Hepatocyte (in vitro differentiated cells): ENCODE measurements around the gene EWSR1. TPM values are rescaled to one million over a fixed set of nuclear protein-coding genes. Genes with fewer than 3 reads are reported as not detected.
"Not testable (repeated sequence)": the region's sequence is repeated elsewhere in the genome, so short reads cannot be mapped to it uniquely, and the experiment has no call there.

Experiments used
- DNase-seq: peaks from one replicate; pipeline ENCODE4 v3.0.0-alpha.2; 2016; ENCODE audit warnings: low spot score
- H2AFZ ChIP-seq: fragments of 200-600 bp; sonication (generic); 2 replicates; pipeline ENCODE4 v1.6.0; 2016; ENCODE audit warnings: antibody characterized with exemption, mild to moderate bottlenecking
- H3K27ac ChIP-seq: fragments of 200-600 bp; sonication (generic); 2 replicates; pipeline ENCODE4 v1.5.1; 2016; ENCODE audit warnings: mild to moderate bottlenecking
- H3K27me3 ChIP-seq: fragments of 200-600 bp; sonication (generic); 2 replicates; pipeline ENCODE4 v1.6.1; 2016
- H3K36me3 ChIP-seq: fragments of 200-600 bp; sonication (generic); replicated peaks from 2 replicates; pipeline ENCODE4 v1.5.1; 2016; ENCODE audit warnings: low read depth; ENCODE audit not compliant: insufficient read depth
- H3K4me1 ChIP-seq: fragments of 200-600 bp; sonication (generic); 2 replicates; pipeline ENCODE4 v1.5.1; 2016; ENCODE audit warnings: mild to moderate bottlenecking, moderate library complexity; ENCODE audit not compliant: insufficient read depth
- H3K4me2 ChIP-seq: fragments of 200-600 bp; sonication (generic); 2 replicates; pipeline ENCODE4 v1.6.0; 2016
- H3K4me3 ChIP-seq: fragments of 200-600 bp; sonication (generic); 2 replicates; pipeline ENCODE4 v1.5.1; 2016; ENCODE audit warnings: mild to moderate bottlenecking
- H3K79me2 ChIP-seq: fragments of 200-600 bp; sonication (generic); 2 replicates; pipeline ENCODE4 v1.6.0; 2017; ENCODE audit warnings: mild to moderate bottlenecking
- H3K9me2 ChIP-seq: fragments of 200-600 bp; sonication (generic); replicated peaks from 2 replicates; pipeline ENCODE4 v1.6.0; 2017; ENCODE audit warnings: mild to moderate bottlenecking; ENCODE audit not compliant: insufficient read depth
- H3K9me3 ChIP-seq: fragments of 200-600 bp; sonication (generic); 2 replicates; pipeline ENCODE4 v1.5.1; 2016; ENCODE audit warnings: low read depth, mild to moderate bottlenecking
- H4K20me1 ChIP-seq: fragments of 200-600 bp; sonication (generic); 2 replicates; pipeline ENCODE4 v1.6.0; 2016; ENCODE audit warnings: mild to moderate bottlenecking; ENCODE audit not compliant: insufficient read depth, poor library complexity, severe bottlenecking
- CTCF ChIP-seq: fragments of 200-600 bp; sonication (generic); IDR thresholded peaks from 2 replicates; pipeline ENCODE4 v1.5.1; 2016; ENCODE audit warnings: antibody characterized with exemption, mild to moderate bottlenecking; ENCODE audit not compliant: poor library complexity
- EZH2 ChIP-seq: fragments of 200-600 bp; sonication (generic); IDR thresholded peaks from 2 replicates; pipeline ENCODE4 v1.6.1; 2016; ENCODE audit warnings: antibody characterized with exemption, mild to moderate bottlenecking, borderline replicate concordance
- EZH2phosphoT487 ChIP-seq: fragments of 200-600 bp; sonication (generic); IDR thresholded peaks from one replicate; pipeline ENCODE4 v1.6.1; 2018; ENCODE audit warnings: antibody characterized with exemption, mild to moderate bottlenecking, low read depth, moderate library complexity; ENCODE audit not compliant: unreplicated experiment, severe bottlenecking
- WGBS: methylation state at CpG from one replicate; pipeline ENCODE4 v1.1.6; 2016; ENCODE audit warnings: low lambda C conversion rate; ENCODE audit errors: missing lambda C conversion rate; 5-methylcytosine and 5-hydroxymethylcytosine counted together
- polyA plus RNA-seq: library from polyadenylated mRNA; unstranded; fragments of >200 nt; fragmentation: Nextera tagmentation; extraction: Ambion mirVana; gene quantifications from 2 replicates; pipeline ENCODE4 v1.2.1, GENCODE V29; 2016
- total RNA-seq: library from RNA; depleted of rRNA; stranded (reverse); fragments of >200 nt; gene quantifications from 2 replicates; pipeline ENCODE4 v1.2.3, GENCODE V29; 2014

Gene EWSR1
- total RNA-seq = 161 TPM in 2 replicates
- polyA plus RNA-seq = 269 and 315 TPM in 2 replicates

DNA sequence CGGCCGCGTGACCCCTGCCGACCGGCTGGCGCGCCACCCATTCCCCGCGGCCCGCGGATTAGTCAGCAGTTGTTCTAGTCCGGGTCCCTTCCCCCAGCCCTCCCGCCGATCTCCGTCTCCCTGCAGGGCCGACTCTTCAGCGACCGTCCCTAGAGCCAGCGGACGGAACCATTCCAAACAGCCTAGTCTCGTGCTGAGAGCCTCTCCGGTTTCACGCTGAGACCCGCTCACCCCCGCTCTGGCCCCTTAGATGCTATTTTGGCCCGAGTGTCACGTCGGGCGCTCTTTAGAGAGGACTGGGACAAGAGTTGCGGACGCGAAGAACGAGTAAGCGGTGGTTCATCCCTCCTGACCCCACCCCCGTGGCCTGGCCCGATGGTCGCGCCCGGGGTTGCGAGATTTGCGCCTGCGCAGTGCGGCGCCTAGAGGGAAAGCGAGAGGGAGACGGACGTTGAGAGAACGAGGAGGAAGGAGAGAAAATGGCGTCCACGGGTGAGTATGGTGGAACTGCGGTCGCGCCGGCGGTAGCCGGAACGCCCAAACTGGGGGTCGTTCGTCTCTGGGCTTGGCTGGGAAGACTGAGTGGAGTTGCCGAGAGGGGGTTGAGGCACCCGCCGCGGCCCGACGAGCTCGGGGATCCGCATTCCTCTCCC, at the start of gene EWSR1, which contains the start of gene RHBDD3:
Gene EWSR1, plus strand, starts transcription at position 411 of the 653 bp plus-strand sequence. Its CDS starts 69 bp downstream, at position 480.
Gene RHBDD3, minus strand, starts transcription at position 124 of the 653 bp plus-strand sequence. CDS start 2,355 bp downstream, outside the sequence.
- H4K20me1 ChIP-seq = peaks cover 45% of the 10 kb centered on the region
- peaks cover 66% of the 10 kb centered on the region for H3K79me2 ChIP-seq
- 1% methylated on average over 47 of the region's 67 CpGs for WGBS
- H3K4me2 ChIP-seq = peak within 1 kb of the TSS; percentile 94
- H3K9me2 ChIP-seq = no peaks in the 10 kb centered on the region
- no peaks in the 10 kb centered on the region for H3K9me3 ChIP-seq
- DNase-seq = peak; percentile 97
- H3K4me1 ChIP-seq = peaks cover 32% of the 10 kb centered on the region
- peak within 1 kb of the TSS; percentile 97 for H3K27ac ChIP-seq
- no peaks in the 10 kb centered on the region for H3K27me3 ChIP-seq
- peak within 1 kb of the TSS; percentile 79 for H2AFZ ChIP-seq
- TF ChIP-seq EZH2 (no peak), CTCF (no peak), EZH2phosphoT487 (no peak)
- H3K36me3 ChIP-seq = no peaks in the 10 kb centered on the region
- peak within 1 kb of the TSS; percentile 39 for H3K4me3 ChIP-seq

DNA sequence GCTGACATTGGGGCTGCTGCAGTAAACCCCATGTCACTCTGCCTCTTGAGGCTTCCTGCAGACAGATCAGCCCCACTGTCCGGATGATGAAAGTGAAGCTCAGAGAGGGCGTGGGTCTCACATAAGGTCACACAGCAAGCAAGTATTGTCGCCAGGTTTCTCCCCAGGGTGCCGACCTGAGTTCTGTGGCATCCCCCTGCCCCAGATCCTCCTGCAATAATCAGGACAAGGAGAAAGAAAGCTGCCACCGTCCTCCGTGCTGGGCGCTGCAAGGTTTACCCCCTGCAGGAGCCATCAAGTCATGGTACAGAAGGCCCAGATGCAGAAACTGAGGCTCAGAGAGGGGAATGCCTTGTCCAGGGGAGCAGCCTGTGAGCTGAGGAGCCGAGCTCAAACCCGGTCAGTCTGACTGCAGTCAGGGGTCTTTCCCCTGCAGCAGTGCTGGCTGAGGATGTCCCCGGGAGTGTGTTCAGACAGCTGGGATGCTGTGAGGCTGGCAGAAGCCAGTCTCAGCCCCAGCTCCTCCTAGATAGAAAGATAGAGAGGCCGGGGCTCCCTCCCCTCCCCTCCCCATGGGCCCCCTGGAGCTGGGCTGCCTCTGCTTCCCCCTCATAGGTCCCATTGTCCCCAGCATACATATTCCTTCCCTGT, 49.2 kb upstream of the EWSR1 start:
- H3K36me3 ChIP-seq = no peaks in the 10 kb centered on the region
- no peak overlapping the region for H3K4me2 ChIP-seq
- no peak overlapping the region for H2AFZ ChIP-seq
- no peak overlapping the region for H3K27ac ChIP-seq
- no peaks in the 10 kb centered on the region for H3K79me2 ChIP-seq
- H4K20me1 ChIP-seq = no peaks in the 10 kb centered on the region
- H3K9me2 ChIP-seq = no peaks in the 10 kb centered on the region
- TF ChIP-seq EZH2phosphoT487 (no peak), EZH2 (no peak), CTCF (no peak)
- no peak for DNase-seq
- 89% methylated on average over 10 of the region's 11 CpGs for WGBS
- H3K27me3 ChIP-seq = no peaks in the 10 kb centered on the region
- H3K4me3 ChIP-seq = no peak overlapping the region
- H3K4me1 ChIP-seq = peaks cover 10% of the 10 kb centered on the region
- H3K9me3 ChIP-seq = no peaks in the 10 kb centered on the region

DNA sequence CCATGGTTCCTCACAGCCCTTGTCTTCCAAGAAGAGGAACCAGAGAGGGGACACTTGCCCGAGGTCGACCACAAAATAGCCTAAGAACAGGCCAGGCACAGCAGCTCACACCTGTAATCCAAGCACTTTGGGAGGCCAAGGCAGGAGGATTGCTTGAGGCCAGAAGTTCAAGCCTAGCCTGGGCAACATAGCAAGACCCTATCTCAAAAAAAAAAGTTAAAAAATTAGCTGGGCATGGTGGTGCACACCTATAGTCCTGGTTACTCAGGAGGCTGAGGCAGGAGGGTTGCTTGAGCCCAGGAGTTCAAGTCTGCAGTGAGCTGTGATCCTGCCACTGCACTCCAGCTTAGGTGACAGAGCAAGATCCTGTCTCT, 48.7 kb upstream of the EWSR1 start:
- not testable (repeated sequence) for H3K27ac ChIP-seq, H3K4me3 ChIP-seq, H3K4me1 ChIP-seq, H3K9me2 ChIP-seq, H3K27me3 ChIP-seq, H3K36me3 ChIP-seq, H3K4me2 ChIP-seq, H3K9me3 ChIP-seq, DNase-seq, H4K20me1 ChIP-seq, H2AFZ ChIP-seq, H3K79me2 ChIP-seq
- 89% methylated on average over 2 of the region's 2 CpGs for WGBS

- H3K4me1 ChIP-seq = peaks cover 10% of the 10 kb centered on the region
- no peaks in the 10 kb centered on the region for H3K9me2 ChIP-seq
- H3K4me3 ChIP-seq = no peak overlapping the region
- DNase-seq = peak; percentile 5
- H3K4me2 ChIP-seq = peak overlapping the region; percentile 3
- 50% methylated on average over 14 of the region's 14 CpGs for WGBS
- H3K79me2 ChIP-seq = no peaks in the 10 kb centered on the region
- H3K27me3 ChIP-seq = no peaks in the 10 kb centered on the region
- H3K36me3 ChIP-seq = no peaks in the 10 kb centered on the region
- no peaks in the 10 kb centered on the region for H3K9me3 ChIP-seq
- no peak overlapping the region for H2AFZ ChIP-seq
- no peak for TF ChIP-seq EZH2
- TF ChIP-seq CTCF = no peak
- no peak for TF ChIP-seq EZH2phosphoT487
- H4K20me1 ChIP-seq = no peaks in the 10 kb centered on the region
- no peak overlapping the region for H3K27ac ChIP-seq
These were observed 48.0 kb upstream of the EWSR1 start for GRCh38 chr22:29219881-29220670.
